ENCODE data around the gene LDLRAD3.

DNA sequence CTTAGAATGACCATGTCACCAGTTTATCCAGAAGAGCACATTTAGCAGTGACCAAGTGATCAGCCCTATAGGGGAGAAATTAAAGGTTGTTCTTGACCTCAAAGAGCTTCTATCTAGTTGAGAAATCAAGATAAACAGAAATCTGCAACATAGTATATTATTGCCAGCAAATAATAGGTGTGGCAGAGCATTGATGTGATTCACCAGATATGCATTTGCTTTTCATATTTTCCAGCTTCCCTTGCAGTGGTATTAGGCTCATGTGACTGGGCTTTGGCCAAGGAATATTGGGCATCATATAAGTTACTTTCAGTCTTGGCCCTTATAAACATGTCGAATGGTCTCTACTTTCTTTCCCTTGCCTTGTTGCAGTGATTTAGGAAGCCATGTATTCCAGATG is 310.9 kb downstream of the LDLRAD3 start:
- TF ChIP-seq, protein P1, sequence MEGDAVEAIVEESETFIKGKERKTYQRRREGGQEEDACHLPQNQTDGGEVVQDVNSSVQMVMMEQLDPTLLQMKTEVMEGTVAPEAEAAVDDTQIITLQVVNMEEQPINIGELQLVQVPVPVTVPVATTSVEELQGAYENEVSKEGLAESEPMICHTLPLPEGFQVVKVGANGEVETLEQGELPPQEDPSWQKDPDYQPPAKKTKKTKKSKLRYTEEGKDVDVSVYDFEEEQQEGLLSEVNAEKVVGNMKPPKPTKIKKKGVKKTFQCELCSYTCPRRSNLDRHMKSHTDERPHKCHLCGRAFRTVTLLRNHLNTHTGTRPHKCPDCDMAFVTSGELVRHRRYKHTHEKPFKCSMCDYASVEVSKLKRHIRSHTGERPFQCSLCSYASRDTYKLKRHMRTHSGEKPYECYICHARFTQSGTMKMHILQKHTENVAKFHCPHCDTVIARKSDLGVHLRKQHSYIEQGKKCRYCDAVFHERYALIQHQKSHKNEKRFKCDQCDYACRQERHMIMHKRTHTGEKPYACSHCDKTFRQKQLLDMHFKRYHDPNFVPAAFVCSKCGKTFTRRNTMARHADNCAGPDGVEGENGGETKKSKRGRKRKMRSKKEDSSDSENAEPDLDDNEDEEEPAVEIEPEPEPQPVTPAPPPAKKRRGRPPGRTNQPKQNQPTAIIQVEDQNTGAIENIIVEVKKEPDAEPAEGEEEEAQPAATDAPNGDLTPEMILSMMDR (IDR thresholded peaks at IDR 0.05 in 2 of 3, conservative IDR thresholded peaks at IDR 0.05 in 1 of 3; ENCODE audit: borderline replicate concordance in 1 of 3, insufficient read depth in 1 of 3, low read depth in 2 of 3, low read length in 2 of 3) = no peak
- no peak for TF ChIP-seq POLR2A (IDR thresholded peaks at IDR 0.05; ENCODE audit: borderline replicate concordance, extremely low read depth, insufficient read depth, insufficient read length)
- TF ChIP-seq EGR1 (IDR thresholded peaks at IDR 0.05; ENCODE audit: low read depth) = no peak
- TF ChIP-seq POLR2AphosphoS5 (IDR thresholded peaks at IDR 0.05; ENCODE audit: low read depth, low read length) = no peak
- TF ChIP-seq, protein P2, sequence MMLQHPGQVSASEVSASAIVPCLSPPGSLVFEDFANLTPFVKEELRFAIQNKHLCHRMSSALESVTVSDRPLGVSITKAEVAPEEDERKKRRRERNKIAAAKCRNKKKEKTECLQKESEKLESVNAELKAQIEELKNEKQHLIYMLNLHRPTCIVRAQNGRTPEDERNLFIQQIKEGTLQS (IDR thresholded peaks at IDR 0.05) = no peak
